ENCODE data around the gene THAP4.

Gene THAP4

GRCh38 chr2:241545523-241546473 is 91.2 kb downstream of the THAP4 start:
- DNase-seq, result no peak

- DNase-seq, result no peak
These were observed 91.9 kb downstream of the THAP4 start for GRCh38 chr2:241545106-241545505.

DNA sequence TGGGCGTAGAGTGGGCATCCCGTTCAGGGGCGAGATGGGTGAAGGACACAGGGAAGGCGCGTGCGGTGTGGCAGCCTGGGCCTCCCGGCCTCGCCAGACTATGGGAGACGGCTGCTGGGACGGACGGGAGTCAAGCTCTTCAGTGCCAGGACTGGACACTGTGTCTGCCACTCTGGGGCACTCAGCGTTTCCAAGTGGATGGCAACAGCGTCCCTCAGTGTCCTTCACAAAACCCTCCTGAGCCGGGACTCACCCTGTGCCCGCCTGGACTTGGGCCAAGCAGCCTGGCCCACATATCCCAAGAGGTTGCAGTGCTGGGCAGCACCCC is 94.7 kb downstream of the THAP4 start:
- peak; percentile 40 for DNase-seq

- DNase-seq, result peak; percentile 47
These were observed 95.2 kb downstream of the THAP4 start for GRCh38 chr2:241541564-241542277.

GRCh38 chr2:241540771-241541561 is 96.0 kb downstream of the THAP4 start:
- DNase-seq, result peak; percentile 82

DNA sequence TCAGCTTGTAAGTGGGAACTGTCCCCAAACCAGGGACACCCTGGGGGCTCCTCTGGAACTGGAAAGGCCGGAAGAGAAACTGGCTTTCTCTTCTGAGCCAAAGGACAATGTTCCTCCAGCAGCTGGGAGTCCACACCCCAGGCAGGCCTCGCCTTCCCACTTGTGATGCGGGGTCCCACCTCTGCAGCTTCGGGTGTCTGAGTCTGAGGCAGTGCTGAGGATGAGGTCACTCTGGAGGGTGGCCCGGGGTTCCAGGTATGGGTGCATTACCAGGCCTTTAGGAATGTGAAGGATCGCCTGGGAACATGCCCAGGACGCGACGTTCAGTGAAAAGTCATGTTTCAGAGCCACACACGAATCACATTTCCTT is 96.6 kb downstream of the THAP4 start:
- no peak for DNase-seq

- DNase-seq, result no peak
These were observed 97.2 kb downstream of the THAP4 start for GRCh38 chr2:241539616-241540374.

DNA sequence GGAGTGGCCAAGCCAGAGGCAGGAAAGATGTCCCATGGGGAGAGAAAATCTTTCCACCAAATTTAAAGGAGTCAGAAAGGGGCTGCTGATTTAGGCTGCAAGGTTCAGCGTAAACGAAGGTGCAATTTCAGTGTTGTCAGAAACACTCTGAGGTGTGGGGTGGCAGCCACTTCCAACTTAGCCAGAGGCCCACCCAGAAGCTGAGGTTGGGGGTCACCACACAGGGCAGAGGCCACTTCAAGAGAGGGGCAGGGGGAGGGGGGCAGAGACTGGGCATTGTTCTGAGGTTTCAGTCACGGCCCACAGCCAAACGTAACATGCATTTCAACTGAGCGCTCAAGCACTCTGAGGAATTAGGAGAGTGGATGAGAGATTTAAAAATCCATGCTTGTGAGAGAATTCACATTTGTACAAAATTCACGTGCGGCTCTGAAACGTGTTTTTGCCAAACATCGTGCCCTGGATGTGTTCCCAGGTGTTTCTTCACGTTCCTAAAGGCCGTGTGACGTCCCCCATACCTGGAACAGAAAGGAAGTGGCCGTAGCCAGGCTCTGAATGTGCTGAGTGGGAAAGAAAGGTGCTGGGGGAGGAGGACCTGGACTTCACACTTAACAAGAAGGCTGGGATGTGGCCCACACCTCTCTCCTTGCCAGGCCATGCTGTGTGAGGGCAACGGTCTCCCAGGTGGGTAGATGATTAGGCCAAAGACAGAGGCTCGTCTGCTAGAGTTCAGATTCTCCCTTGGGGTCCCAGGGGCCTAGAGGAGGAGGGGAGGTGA is 97.9 kb downstream of the THAP4 start:
- no peak for DNase-seq

DNA sequence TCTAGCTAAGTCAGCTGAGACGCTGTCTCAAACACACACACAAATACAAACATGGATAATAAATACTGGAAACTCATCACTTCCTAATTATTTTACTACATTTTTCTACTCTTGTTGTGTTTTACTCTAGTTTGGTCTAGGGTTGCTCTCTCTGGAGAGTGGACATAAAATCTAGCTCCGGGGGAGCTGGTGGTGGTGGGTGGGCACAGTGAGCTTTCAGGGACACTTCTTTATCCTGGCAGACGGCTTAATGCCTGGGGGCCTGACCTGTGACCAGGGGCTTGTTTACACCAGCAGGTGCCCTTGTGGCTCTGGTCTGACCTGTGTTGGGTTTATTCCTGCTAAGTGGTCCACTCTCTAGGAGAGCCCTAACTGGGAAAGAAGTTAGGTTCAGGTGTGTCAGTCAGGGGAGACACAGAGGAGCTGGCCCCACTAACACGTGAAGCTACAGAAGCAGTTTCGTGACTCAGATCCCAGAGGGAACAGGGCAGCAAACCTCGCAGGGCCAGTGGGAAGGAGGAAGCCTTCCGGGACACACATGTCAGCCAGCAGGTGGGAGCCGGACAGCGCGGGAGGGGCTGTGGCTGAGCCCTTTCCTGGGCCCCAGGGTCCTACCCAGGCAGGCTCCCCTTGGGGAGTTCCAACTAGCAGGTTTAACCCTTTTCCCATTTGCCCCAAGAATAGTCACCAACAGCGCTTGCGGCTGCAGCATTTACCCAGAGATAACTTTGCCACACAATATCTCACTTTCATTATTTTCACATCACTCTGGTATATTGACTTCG is 100.9 kb downstream of the THAP4 start:
- DNase-seq, result no peak

DNA sequence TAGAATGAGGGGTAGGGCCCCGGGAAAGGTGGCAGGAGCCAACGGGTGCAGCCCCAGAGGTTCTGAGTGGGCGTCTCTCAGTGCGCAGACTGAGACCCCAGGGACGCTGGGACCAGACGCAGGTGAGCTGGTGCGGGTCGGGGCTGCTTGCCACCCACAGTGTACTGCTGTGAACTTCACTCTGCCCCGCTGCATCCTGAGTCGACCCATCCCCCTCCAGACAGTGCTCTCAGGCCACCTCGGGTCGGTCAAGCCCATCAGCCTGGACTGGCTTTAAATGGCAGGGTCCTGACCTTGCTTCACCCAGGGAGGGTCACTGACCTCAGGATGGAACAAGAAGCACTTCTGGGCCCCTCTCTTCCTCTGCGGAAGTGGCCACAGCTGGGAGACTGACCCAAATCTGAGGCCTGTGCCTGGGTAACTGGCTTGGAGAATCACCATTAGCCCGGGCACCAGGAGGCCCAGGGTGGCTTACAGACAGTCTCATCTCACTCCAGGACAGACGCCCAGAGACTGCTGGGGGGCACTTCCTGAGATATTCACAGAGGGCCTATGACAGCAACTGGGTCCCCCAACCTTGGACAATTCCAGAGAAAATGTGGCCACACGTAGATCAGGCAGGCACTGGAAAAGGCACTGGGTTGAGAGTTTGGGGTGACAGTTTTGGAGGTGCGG is 102.1 kb downstream of the THAP4 start:
- DNase-seq, result no peak

Measured in DMS53 (cell line).